Left lung (tissue), 10 donors: ENCODE results near the gene PGA3. TPM values are rescaled to one million over a fixed set of nuclear protein-coding genes. Genes with fewer than 3 reads are reported as not detected.
A peak's percentile ranks its signal among the peaks of the same experiment; 100 is the strongest.
"Not testable (repeated sequence)": the region's sequence is repeated elsewhere in the genome, so short reads cannot be mapped to it uniquely, and the experiment has no call there.

Experiments
- ATAC-seq: fragments of 200-7000 bp; cut with Tn5 transposase; one replicate; pipeline ENCODE4 v1.9.1; 2020; ENCODE audit warnings: moderate library complexity
- DNase-seq, 4 donors: peaks; one replicate each; pipeline ENCODE4 v3.0.0-alpha.2; 2013 to 2020
- H3K27ac ChIP-seq, 2 donors: fragments of 200-600 bp; sonication (generic) in 1 of 2; one replicate each; pipeline versions ENCODE4 v1.5.0 to v1.8.0; 2020 to 2021
- H3K27me3 ChIP-seq, 2 donors: fragments of 200-600 bp; sonication (generic) in 1 of 2; one replicate each; pipeline versions ENCODE4 v1.5.0 to v1.8.0; 2020 to 2021
- H3K36me3 ChIP-seq, 2 donors: fragments of 200-600 bp; sonication (generic) in 1 of 2; one replicate each; pipeline versions ENCODE4 v1.5.0 to v1.8.0; 2020 to 2021
- H3K4me1 ChIP-seq, 2 donors: fragments of 200-600 bp; one replicate each; pipeline ENCODE4 v1.8.0; 2021
- H3K4me3 ChIP-seq, 2 donors: fragments of 200-600 bp; sonication (generic) in 1 of 2; one replicate each; pipeline versions ENCODE4 v1.5.0 to v1.8.0; 2020 to 2021; ENCODE audit warnings: mild to moderate bottlenecking in 1 of 2
- H3K9me3 ChIP-seq, 2 donors: fragments of 200-600 bp; sonication (generic) in 1 of 2; one replicate each; pipeline versions ENCODE4 v1.5.0 to v1.8.0; 2020 to 2021
- intact Hi-C, 2 donors: fragments of 100-400 bp; cut with DNase I; formaldehyde crosslinking; loops; one replicate each; pipeline versions ENCODE4 v1.11.2 to v1.14.2; 2022
- polyA plus RNA-seq, 6 donors: library from polyadenylated mRNA; unstranded; fragments of 120-200 nt; gene quantifications; one replicate each; pipeline ENCODE4 v1.2.1, GENCODE V29; 2013; ENCODE audit not compliant: insufficient read length in 6 of 6
- total RNA-seq, 2 donors: library from RNA; stranded (reverse); fragmentation: NEBNext Ultra II Directional; extraction: Animal tissue kit (Norgen Biotek cat#: 25700); gene quantifications; one replicate each; pipeline ENCODE4 v1.2.1, GENCODE V29; 2021
- donor health status: DM: no; HTN: yes; CAD: no.
- donor health status: DM: no; HTN: no; CAD: no.

PGA3 gene
- total and polyA plus RNA-seq, 8 donors, result 0.11 to 0.45 (median 0.28) TPM; not detected in 2

- H3K4me3 ChIP-seq, H3K4me1 ChIP-seq, H3K36me3 ChIP-seq, intact Hi-C loops, DNase-seq, H3K27ac ChIP-seq, H3K9me3 ChIP-seq, H3K27me3 ChIP-seq, ATAC-seq: not testable (repeated sequence)
Measured at GRCh38 chr11:61222047-61222446, 18.7 kb downstream of the PGA3 start, which contains the start of gene PGA4. TSS of gene PGA4 (plus strand) at chr11:61222347. CDS start at chr11:61222401, 54 bp downstream.

- DNase-seq, H3K27ac ChIP-seq, H3K27me3 ChIP-seq, H3K4me1 ChIP-seq, intact Hi-C loops, H3K9me3 ChIP-seq, H3K4me3 ChIP-seq, H3K36me3 ChIP-seq: not testable (repeated sequence)
- peak; percentile 62 for ATAC-seq
Measured at GRCh38 chr11:61222692-61223091, 19.4 kb downstream of the PGA3 start.

- H3K27me3 ChIP-seq, H3K9me3 ChIP-seq, H3K4me3 ChIP-seq, intact Hi-C loops, H3K36me3 ChIP-seq, DNase-seq, ATAC-seq, H3K27ac ChIP-seq, H3K4me1 ChIP-seq: not testable (repeated sequence)
Measured at GRCh38 chr11:61226457-61227137, 23.3 kb downstream of the PGA3 start.

GRCh38 chr11:61229458-61229857 lies 26.1 kb downstream of the PGA3 start:
- H3K27ac ChIP-seq, H3K36me3 ChIP-seq, ATAC-seq, intact Hi-C loops, H3K4me3 ChIP-seq, H3K27me3 ChIP-seq, H3K4me1 ChIP-seq, DNase-seq, H3K9me3 ChIP-seq: not testable (repeated sequence)

GRCh38 chr11:61231033-61231432 lies 27.7 kb downstream of the PGA3 start:
- H3K4me1 ChIP-seq, H3K27ac ChIP-seq, intact Hi-C loops, H3K27me3 ChIP-seq, ATAC-seq, H3K4me3 ChIP-seq, H3K36me3 ChIP-seq, H3K9me3 ChIP-seq, DNase-seq: not testable (repeated sequence)

GRCh38 chr11:61231585-61231984 lies 28.3 kb downstream of the PGA3 start:
- H3K27ac ChIP-seq, H3K9me3 ChIP-seq, H3K4me1 ChIP-seq, H3K36me3 ChIP-seq, H3K4me3 ChIP-seq, H3K27me3 ChIP-seq, DNase-seq, intact Hi-C loops, ATAC-seq: not testable (repeated sequence)

- H3K36me3 ChIP-seq, H3K27ac ChIP-seq, DNase-seq, H3K9me3 ChIP-seq, intact Hi-C loops, H3K27me3 ChIP-seq, H3K4me3 ChIP-seq, H3K4me1 ChIP-seq, ATAC-seq: not testable (repeated sequence)
Measured at GRCh38 chr11:61232548-61233145, 29.3 kb downstream of the PGA3 start.

- H3K9me3 ChIP-seq, H3K27ac ChIP-seq, intact Hi-C loops, H3K27me3 ChIP-seq, H3K4me3 ChIP-seq, H3K36me3 ChIP-seq, H3K4me1 ChIP-seq, ATAC-seq, DNase-seq: not testable (repeated sequence)
Measured at GRCh38 chr11:61237130-61237529, 33.8 kb downstream of the PGA3 start.

GRCh38 chr11:61240288-61240687 lies 37.0 kb downstream of the PGA3 start:
- H3K36me3 ChIP-seq, H3K27me3 ChIP-seq, H3K27ac ChIP-seq, H3K4me1 ChIP-seq, intact Hi-C loops, ATAC-seq, H3K9me3 ChIP-seq, H3K4me3 ChIP-seq: not testable (repeated sequence)
- DNase-seq, result peak in 1 of 4 donors; percentile 32

- H3K27ac ChIP-seq, DNase-seq, H3K9me3 ChIP-seq, H3K36me3 ChIP-seq, intact Hi-C loops, H3K4me1 ChIP-seq, H3K27me3 ChIP-seq, ATAC-seq, H3K4me3 ChIP-seq: not testable (repeated sequence)
Measured at GRCh38 chr11:61240875-61241274, 37.6 kb downstream of the PGA3 start, which contains the start of gene PGA5. TSS of gene PGA5 (plus strand) at chr11:61241175. CDS start at chr11:61241227, 52 bp downstream.

- H3K4me3 ChIP-seq, H3K27ac ChIP-seq, H3K27me3 ChIP-seq, H3K4me1 ChIP-seq, H3K9me3 ChIP-seq, intact Hi-C loops, DNase-seq, H3K36me3 ChIP-seq: not testable (repeated sequence)
- ATAC-seq, result peak; percentile 69
Measured at GRCh38 chr11:61241526-61241925, 38.2 kb downstream of the PGA3 start.

- H3K4me3 ChIP-seq, intact Hi-C loops, DNase-seq, H3K36me3 ChIP-seq, H3K27ac ChIP-seq, H3K9me3 ChIP-seq, ATAC-seq, H3K4me1 ChIP-seq, H3K27me3 ChIP-seq: not testable (repeated sequence)
Measured at GRCh38 chr11:61245284-61245964, 42.1 kb downstream of the PGA3 start.

- H3K27ac ChIP-seq, DNase-seq, intact Hi-C loops: not testable (repeated sequence)
Measured at GRCh38 chr11:61248071-61248470, 44.8 kb downstream of the PGA3 start.

More at GRCh38 chr11:61248071-61248470, 44.8 kb downstream of the PGA3 start:
- not testable (repeated sequence) for H3K27me3 ChIP-seq, H3K36me3 ChIP-seq, H3K9me3 ChIP-seq, ATAC-seq, H3K4me3 ChIP-seq, H3K4me1 ChIP-seq
